Measurements from ENCODE around the gene SHISAL2A. TPM values are rescaled to one million over a fixed set of nuclear protein-coding genes. Genes with fewer than 3 reads are reported as not detected.
"Not testable (repeated sequence)": the region's sequence is repeated elsewhere in the genome, so short reads cannot be mapped to it uniquely, and the experiment has no call there.

Gene SHISAL2A
- total RNA-seq, 1 experiment from 2014 or later = not detected

DNA sequence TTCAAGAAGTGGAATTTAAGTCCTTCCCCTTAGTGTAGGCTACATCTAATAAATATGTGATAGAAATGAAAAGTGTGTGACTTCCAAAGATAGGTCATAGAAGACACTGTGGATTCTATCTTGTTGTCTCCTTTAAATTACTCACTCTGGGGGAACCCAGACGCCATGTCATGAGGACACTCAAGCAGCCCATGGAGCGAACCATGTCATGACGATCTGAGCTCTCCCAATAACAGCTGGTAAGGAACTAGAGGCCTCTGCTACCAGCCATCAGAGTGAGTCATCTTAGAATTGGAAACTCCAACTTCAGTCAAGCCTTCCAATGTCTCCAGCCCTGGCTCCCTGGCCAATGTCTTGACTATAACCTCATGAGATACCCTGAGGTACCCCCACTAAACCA, 58.9 kb downstream of the SHISAL2A start:
- H3K4me3 ChIP-seq = no peak overlapping the region
- H3K4me1 ChIP-seq (replicated peaks) = no peaks in the 10 kb centered on the region
- no peaks in the 10 kb centered on the region for H3K9me3 ChIP-seq (replicated peaks)
- peaks cover 50% of the 10 kb centered on the region for H3K36me3 ChIP-seq
- DNase-seq (ENCODE audit: low read depth in 1 of 2, low spot score in 2 of 2) = no peak
- H3K27me3 ChIP-seq (replicated peaks) = no peaks in the 10 kb centered on the region
- H3K27ac ChIP-seq = no peak overlapping the region

DNA sequence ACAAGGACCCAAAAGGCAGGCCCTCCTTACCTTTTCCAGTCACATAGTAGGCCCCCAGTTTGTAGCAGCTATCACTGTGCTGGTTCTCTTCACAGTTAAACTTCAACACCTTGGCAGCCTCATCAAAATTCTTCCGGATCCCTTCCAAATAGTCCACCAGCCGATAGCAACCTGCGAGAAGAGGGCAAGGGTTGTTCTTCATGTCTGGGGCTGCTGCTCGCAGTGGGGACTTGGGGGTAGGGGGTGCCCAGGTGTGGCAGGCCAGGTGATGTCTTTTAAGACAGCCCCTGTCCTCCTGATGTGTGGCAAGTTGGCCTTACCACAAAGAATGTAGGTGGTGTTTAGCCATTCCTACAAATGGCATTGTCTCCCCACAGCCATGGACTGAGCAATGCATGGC, 59.7 kb downstream of the SHISAL2A start:
- Histone ChIP-seq H3K9me3 (replicated peaks) (no peaks in the 10 kb centered on the region), H3K27me3 (replicated peaks) (no peaks in the 10 kb centered on the region), H3K4me1 (replicated peaks) (peaks cover 6% of the 10 kb centered on the region), H3K4me3 (no peak overlapping the region), H3K27ac (no peak overlapping the region), H3K36me3 (peaks cover 41% of the 10 kb centered on the region)
- DNase-seq (ENCODE audit: low read depth in 1 of 2, low spot score in 2 of 2) = no peak

DNA sequence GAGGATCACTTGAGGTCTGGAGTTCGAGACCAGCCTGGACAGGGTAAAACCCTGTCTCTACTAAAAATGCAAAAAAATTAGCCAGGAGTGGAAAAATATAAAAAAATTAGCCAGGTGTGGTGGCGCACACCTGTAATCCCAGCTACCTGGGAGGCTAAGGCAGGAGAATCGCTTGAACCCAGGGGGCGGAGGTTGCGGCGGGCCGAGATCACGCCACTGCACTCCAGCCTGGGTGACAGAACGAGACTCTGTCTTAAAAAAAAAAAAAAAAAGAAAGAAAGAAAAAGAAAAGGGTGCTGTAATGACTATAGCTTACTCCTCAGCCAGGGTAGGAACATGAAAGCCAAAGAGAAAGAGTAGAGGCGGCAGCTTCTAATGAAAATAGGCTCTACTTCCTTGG, 60.4 kb downstream of the SHISAL2A start:
- H3K4me3 ChIP-seq; H3K27ac ChIP-seq; H3K9me3 ChIP-seq (replicated peaks); DNase-seq (ENCODE audit: low read depth in 1 of 2, low spot score in 2 of 2); H3K4me1 ChIP-seq (replicated peaks); H3K27me3 ChIP-seq (replicated peaks): not testable (repeated sequence)
- peaks cover 35% of the 10 kb centered on the region for H3K36me3 ChIP-seq

DNA sequence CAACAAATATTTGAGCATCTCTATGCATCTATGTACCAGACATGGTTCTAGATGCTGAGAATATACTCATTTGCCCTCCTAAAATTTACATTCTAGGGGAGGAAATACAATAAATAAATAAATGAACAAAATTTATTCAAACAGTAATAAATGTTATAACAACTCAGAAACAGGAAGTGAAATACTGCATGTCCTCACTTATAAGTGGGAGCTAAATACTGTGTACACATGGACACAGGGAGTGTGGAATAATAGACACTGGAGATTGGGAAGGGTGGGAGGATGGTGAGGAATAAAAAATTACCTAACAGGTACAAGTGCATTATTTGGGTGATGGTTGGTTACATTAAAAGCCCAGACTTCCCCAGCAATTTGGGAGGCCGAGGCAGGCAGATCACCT, 60.9 kb downstream of the SHISAL2A start:
- no peak overlapping the region for H3K4me3 ChIP-seq
- H3K4me1 ChIP-seq (replicated peaks) = peaks cover 13% of the 10 kb centered on the region
- no peaks in the 10 kb centered on the region for H3K9me3 ChIP-seq (replicated peaks)
- H3K27ac ChIP-seq = no peak overlapping the region
- H3K27me3 ChIP-seq (replicated peaks) = no peaks in the 10 kb centered on the region
- peaks cover 30% of the 10 kb centered on the region for H3K36me3 ChIP-seq
- DNase-seq (ENCODE audit: low read depth in 1 of 2, low spot score in 2 of 2) = no peak

DNA sequence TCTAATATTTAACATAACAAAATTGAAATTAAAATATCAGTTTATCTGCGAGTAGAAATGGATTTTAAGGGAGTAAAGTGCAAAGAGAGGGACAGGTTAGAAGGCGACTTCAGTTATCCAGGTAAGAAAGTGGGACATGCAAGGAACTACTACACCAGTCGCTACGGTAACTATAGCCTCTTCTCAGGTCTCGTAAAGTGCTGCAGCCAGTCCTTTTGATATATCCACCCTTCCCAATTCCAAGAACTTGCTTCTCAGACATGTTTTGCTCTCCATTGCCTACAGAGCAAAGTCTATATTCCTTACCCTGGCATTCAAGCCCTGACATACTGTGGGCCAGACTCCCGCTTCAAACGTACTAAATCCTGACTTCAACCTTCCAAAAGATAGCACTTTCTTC, 62.7 kb downstream of the SHISAL2A start:
- Histone ChIP-seq H3K9me3 (replicated peaks) (no peaks in the 10 kb centered on the region), H3K4me3 (no peak overlapping the region), H3K36me3 (peaks cover 17% of the 10 kb centered on the region), H3K27ac (no peak overlapping the region), H3K4me1 (replicated peaks) (peaks cover 13% of the 10 kb centered on the region), H3K27me3 (replicated peaks) (no peaks in the 10 kb centered on the region)
- DNase-seq (ENCODE audit: low read depth in 1 of 2, low spot score in 2 of 2) = no peak

DNA sequence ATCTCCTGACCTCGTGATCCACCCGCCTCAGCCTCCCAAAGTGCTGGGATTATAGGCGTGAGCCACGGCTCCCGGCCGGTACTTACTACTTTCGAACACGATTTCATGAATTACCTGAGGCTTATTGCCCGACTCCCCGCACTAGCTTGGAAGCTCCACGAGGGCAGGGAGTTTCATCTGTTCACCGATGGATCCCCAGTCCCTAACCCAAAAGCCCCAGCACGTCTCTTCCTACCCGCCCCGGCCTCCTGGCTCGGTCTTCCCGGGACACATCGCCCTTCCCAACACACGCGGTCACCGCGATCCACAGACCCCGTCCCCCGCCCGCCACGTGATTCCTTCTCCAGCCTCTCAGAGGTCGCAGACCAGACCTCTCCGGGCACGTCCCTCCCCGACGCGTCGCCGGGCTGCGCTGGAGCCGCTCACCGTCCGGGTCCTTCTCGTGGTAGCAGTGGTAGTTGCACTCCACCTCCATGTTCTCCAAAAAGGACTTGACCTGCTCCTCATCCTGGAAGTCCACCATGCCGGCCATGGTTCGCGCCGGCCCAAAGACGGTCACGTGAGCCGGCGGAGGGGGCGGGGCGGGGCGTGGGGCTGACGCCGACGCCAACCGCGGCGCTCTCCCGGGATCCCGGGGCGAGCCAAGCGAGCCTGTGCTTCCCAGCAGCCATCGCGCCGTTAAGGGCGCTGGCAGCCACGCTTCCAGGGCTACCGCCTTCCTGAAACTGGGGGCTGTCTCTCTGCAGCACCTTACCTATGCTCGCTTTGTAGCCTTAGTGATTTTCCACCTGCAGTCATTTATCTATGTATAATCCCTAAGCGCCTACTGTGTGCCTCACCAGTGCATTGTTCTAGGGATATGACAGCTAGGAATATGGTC, 65.1 kb downstream of the SHISAL2A start, which contains the start of gene COA7:
TSS of gene COA7 (minus strand) at position 553 of the 880 bp plus-strand sequence. CDS start at position 532, 21 bp downstream.
- peaks cover under 1% of the 10 kb centered on the region; the same call in 1 of the 2 replicates for H3K36me3 ChIP-seq
- H3K9me3 ChIP-seq (replicated peaks) = no peaks in the 10 kb centered on the region
- H3K27me3 ChIP-seq (replicated peaks) = no peaks in the 10 kb centered on the region
- peaks cover 14% of the 10 kb centered on the region for H3K4me1 ChIP-seq (replicated peaks)
- H3K4me3 ChIP-seq = peak within 1 kb of the TSS; percentile 55
- H3K27ac ChIP-seq = peak within 1 kb of the TSS; percentile 29; the same call in 1 of the 2 replicates
- DNase-seq (ENCODE audit: low read depth in 1 of 2, low spot score in 2 of 2) = peak; percentile 85 to 87

DNA sequence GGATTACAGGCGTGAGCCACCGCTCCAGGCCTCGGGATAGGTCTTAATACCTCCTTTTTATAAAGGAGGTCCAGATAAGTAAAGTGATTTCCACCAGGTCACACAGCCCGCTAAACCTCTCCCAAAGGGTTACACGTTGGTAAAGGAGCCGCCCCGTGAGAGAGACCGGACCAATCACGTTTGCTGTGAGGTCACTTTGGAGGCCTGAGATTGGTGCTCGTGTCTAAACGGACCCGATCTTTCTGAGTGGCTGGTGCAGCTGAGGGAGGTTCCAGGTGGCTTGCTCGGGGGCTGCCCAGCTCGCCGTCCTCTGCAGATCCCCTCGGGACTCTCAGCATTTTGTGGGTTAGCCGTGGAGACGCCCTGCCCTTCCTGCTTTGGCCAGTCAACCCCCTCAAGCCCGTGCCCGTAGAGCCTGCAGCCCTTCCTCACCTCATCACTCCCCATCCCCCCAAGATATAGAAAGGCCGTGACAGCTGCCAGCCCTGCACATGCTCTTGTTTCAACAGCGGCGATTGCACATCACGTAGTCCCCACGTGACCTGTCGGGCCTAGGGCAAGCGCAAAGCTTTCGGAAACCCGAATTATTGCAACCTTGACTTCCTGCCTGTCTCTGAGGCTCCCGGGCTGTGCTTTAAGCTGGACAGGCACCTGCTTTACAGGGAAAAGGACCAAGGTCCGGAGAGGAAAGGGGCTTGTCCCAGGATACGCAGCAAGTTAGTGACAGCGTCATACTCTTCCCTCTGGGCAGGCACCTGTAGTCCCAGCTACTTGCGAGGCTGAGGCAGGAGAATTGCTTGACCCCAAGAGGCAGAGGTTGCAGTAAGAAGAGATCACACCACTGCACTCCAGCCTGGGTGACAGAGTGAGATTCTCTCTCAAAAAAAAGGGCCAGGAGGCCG, 70.2 kb downstream of the SHISAL2A start:
- Histone ChIP-seq H3K27me3 (replicated peaks) (no peaks in the 10 kb centered on the region), H3K4me1 (replicated peaks) (peaks cover 11% of the 10 kb centered on the region), H3K36me3 (no peaks in the 10 kb centered on the region), H3K9me3 (replicated peaks) (no peaks in the 10 kb centered on the region), H3K27ac (peak overlapping the region; percentile 14; the same call in 1 of the 2 replicates), H3K4me3 (peak overlapping the region; percentile 41)
- DNase-seq (ENCODE audit: low read depth in 1 of 2, low spot score in 2 of 2) = peak; percentile 68 to 78

DNA sequence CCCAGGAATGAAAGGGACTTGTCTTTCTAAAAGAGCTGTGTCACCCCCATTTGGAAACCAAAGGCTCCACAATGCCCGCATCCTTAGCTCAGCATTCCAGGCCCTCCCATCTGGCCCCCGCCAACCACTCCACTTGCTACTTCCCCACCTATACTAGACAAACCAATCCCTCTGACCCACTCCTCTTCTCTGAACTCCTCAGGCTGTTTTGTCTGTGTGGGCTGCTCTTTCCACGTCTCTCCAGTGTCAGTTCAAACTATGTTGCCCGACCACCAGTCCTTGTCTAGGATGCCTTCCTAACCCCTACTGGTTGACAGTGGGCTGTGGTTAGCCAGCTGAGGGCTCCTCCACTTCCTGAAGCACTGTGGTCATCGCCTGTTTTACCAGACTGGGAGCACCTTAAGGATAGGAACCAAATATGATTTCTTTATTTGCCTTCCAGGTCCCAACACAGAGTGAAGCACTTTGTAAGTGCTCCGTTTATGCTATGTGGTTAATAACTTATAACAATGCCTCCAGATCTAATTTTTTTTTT, 73.2 kb downstream of the SHISAL2A start:
- no peak for DNase-seq (ENCODE audit: low read depth in 1 of 2, low spot score in 2 of 2)
- no peak overlapping the region for H3K4me3 ChIP-seq
- no peak overlapping the region for H3K27ac ChIP-seq
- H3K27me3 ChIP-seq (replicated peaks) = no peaks in the 10 kb centered on the region
- H3K9me3 ChIP-seq (replicated peaks) = no peaks in the 10 kb centered on the region
- peaks cover 6% of the 10 kb centered on the region for H3K4me1 ChIP-seq (replicated peaks)
- no peaks in the 10 kb centered on the region for H3K36me3 ChIP-seq

Other genes with a start within 250 kb of the SHISAL2A start
- gene ORC1, start 228.7 kb upstream of the SHISAL2A start, total RNA-seq (2014; rRNA removed; shearing (Covaris generic)) = 21.9 and 23.9 TPM in 2 replicates
- gene PRPF38A, start 228.6 kb upstream of the SHISAL2A start, total RNA-seq (2014; rRNA removed; shearing (Covaris generic)) = 20.9 and 21.1 TPM in 2 replicates
- 25.3 and 28.2 TPM in 2 replicates for gene TUT4, start 80.1 kb upstream of the SHISAL2A start, total RNA-seq (2014; rRNA removed; shearing (Covaris generic))
- 22.6 and 57.5 TPM in 2 replicates for gene GPX7, start 30.8 kb upstream of the SHISAL2A start, total RNA-seq (2014; rRNA removed; shearing (Covaris generic))
- 9.4 and 12.3 TPM in 2 replicates for gene COA7, start 65.2 kb downstream of the SHISAL2A start, total RNA-seq (2014; rRNA removed; shearing (Covaris generic))
- 21.2 and 37.7 TPM in 2 replicates for gene ZYG11B, start 93.3 kb downstream of the SHISAL2A start, total RNA-seq (2014; rRNA removed; shearing (Covaris generic))
- gene ZYG11A, start 209.6 kb downstream of the SHISAL2A start, total RNA-seq (2014; rRNA removed; shearing (Covaris generic)) = 1.2 and 2.1 TPM in 2 replicates